IMR-90 (cell line): ENCODE measurements around the gene NLRC3. TPM values are rescaled to one million over a fixed set of nuclear protein-coding genes. Genes with fewer than 3 reads are reported as not detected.
A peak's percentile ranks its signal among the peaks of the same experiment; 100 is the strongest.

Experiments used
- ATAC-seq: fragments of 200-7000 bp; cut with Tn5 transposase; 2 replicates; pipeline ENCODE4 v1.9.1; 2020; ENCODE audit warnings: low read depth, mild to moderate bottlenecking, moderate library complexity
- BruUV-seq: library from RNA; stranded (reverse); fragments of 400-500 nt; replicated peaks from 2 replicates; lab custom pipeline; 2021; lab: Mats Ljungman, UMichigan
- CTCF ChIA-PET: fragments of 300-600 bp; formaldehyde crosslinking; extraction: SDS; loops from one replicate; lab custom pipeline; 2021; ENCODE audit warnings: antibody characterized with exemption; lab: Yijun Ruan, JAX
- POLR2A ChIA-PET: fragments of 300-600 bp; sonication (Branson Sonifier 250); formaldehyde crosslinking; loops from one replicate; lab custom pipeline; 2022; ENCODE audit warnings: antibody characterized with exemption; ENCODE audit not compliant: unreplicated experiment; lab: Charles Lee
- DNase-seq: peaks from one replicate; pipeline ENCODE4 v3.0.0; 2013
- H2AFZ ChIP-seq: replicated peaks from 2 replicates; pipeline ENCODE3; 2013; ENCODE audit warnings: low read length, mild to moderate bottlenecking; ENCODE audit not compliant: poor library complexity
- H2AK5ac ChIP-seq: 2 replicates; pipeline ENCODE4 v1.6.1; 2013; ENCODE audit warnings: low read depth, low read length, inconsistent platforms
- H2AK9ac ChIP-seq: replicated peaks from 2 replicates; pipeline ENCODE3; 2013; ENCODE audit warnings: mild to moderate bottlenecking, low read depth, low read length, moderate library complexity; ENCODE audit not compliant: poor library complexity
- H2BK120ac ChIP-seq: 2 replicates; pipeline ENCODE4 v1.6.1; 2013; ENCODE audit warnings: low read depth, low read length, inconsistent platforms
- H2BK15ac ChIP-seq: 3 replicates; pipeline ENCODE4 v1.6.1; 2013; ENCODE audit warnings: low read depth, low read length, inconsistent platforms
- H2BK20ac ChIP-seq: 2 replicates; pipeline ENCODE4 v1.6.1; 2013; ENCODE audit warnings: low read depth, mild to moderate bottlenecking, inconsistent platforms, low read length, moderate library complexity
- H2BK5ac ChIP-seq: 2 replicates; pipeline ENCODE4 v1.6.1; 2013; ENCODE audit warnings: mild to moderate bottlenecking, low read depth, low read length, inconsistent platforms; ENCODE audit not compliant: poor library complexity, severe bottlenecking
- H3K14ac ChIP-seq: replicated peaks from 2 replicates; pipeline ENCODE4 v1.6.1; 2013; ENCODE audit warnings: low read depth, low read length, inconsistent platforms
- H3K18ac ChIP-seq: 2 replicates; pipeline ENCODE4 v1.6.1; 2013; ENCODE audit warnings: low read depth, low read length, control low read depth
- H3K23ac ChIP-seq: 2 replicates; pipeline ENCODE4 v1.6.1; 2013; ENCODE audit warnings: low read depth, low read length, inconsistent platforms
- H3K27ac ChIP-seq: 2 replicates; pipeline ENCODE4 v1.5.1; 2013; ENCODE audit warnings: mild to moderate bottlenecking, control low read depth, low read length; ENCODE audit not compliant: insufficient read depth
- H3K27me3 ChIP-seq: 2 replicates; pipeline ENCODE4 v1.6.1; 2013; ENCODE audit warnings: low read length; ENCODE audit not compliant: control insufficient read depth, insufficient read depth
- H3K36me3 ChIP-seq: 2 replicates; pipeline ENCODE4 v1.6.1; 2013; ENCODE audit warnings: low read length, mixed read lengths; ENCODE audit not compliant: control insufficient read depth, insufficient read depth
- H3K4ac ChIP-seq: 2 replicates; pipeline ENCODE4 v1.6.1; 2013; ENCODE audit warnings: low read depth, low read length, inconsistent platforms
- H3K4me1 ChIP-seq: 2 replicates; pipeline ENCODE4 v1.6.1; 2013; ENCODE audit warnings: low read length, mixed read lengths; ENCODE audit not compliant: control insufficient read depth, insufficient read depth
- H3K4me2 ChIP-seq: 2 replicates; pipeline ENCODE4 v1.6.1; 2013; ENCODE audit warnings: low read depth, mild to moderate bottlenecking, control low read depth, low read length, moderate library complexity
- H3K4me3 ChIP-seq: 2 replicates; pipeline ENCODE4 v1.5.1; 2013; ENCODE audit warnings: low read depth, mild to moderate bottlenecking, control low read depth, low read length, moderate library complexity; ENCODE audit not compliant: insufficient read depth
- H3K56ac ChIP-seq: 2 replicates; pipeline ENCODE4 v1.6.1; 2013; ENCODE audit warnings: low read length, inconsistent platforms; ENCODE audit not compliant: insufficient read depth; ENCODE audit errors: extremely low read depth
- H3K79me1 ChIP-seq, 2 experiments: 2 replicates each; pipeline ENCODE4 v1.6.1; 2013; ENCODE audit warnings: low read length in 2 of 2, inconsistent platforms in 1 of 2, low read depth in 1 of 2
- H3K9ac ChIP-seq: 2 replicates; pipeline ENCODE4 v1.6.1; 2013; ENCODE audit warnings: low read depth, low read length, control low read depth
- H3K9me1 ChIP-seq: 2 replicates; pipeline ENCODE4 v1.6.1; 2013; ENCODE audit warnings: low read length, inconsistent platforms; ENCODE audit not compliant: insufficient read depth
- H3K9me3 ChIP-seq: 2 replicates; pipeline ENCODE4 v1.6.1; 2013; ENCODE audit warnings: low read length; ENCODE audit not compliant: control insufficient read depth, insufficient read depth
- H4K20me1 ChIP-seq: 2 replicates; pipeline ENCODE4 v1.6.1; 2013; ENCODE audit warnings: low read length, inconsistent platforms; ENCODE audit not compliant: insufficient read depth
- H4K5ac ChIP-seq: 2 replicates; pipeline ENCODE4 v1.6.1; 2013; ENCODE audit warnings: mild to moderate bottlenecking, low read depth, low read length, control low read depth
- H4K8ac ChIP-seq, 2 experiments: 2 replicates each; pipeline ENCODE4 v1.6.1; 2013; ENCODE audit warnings: low read depth in 2 of 2, low read length in 2 of 2, control low read depth in 1 of 2, inconsistent platforms in 1 of 2
- H4K91ac ChIP-seq: 2 replicates; pipeline ENCODE4 v1.6.1; 2013; ENCODE audit warnings: low read depth, low read length, inconsistent platforms; ENCODE audit not compliant: insufficient read depth
- BHLHE40 ChIP-seq: fragments of 150-350 bp; IDR thresholded peaks from 2 replicates; pipeline ENCODE4 v1.6.1; 2016; ENCODE audit warnings: mild to moderate bottlenecking, low read depth, low read length
- CEBPB ChIP-seq: IDR thresholded peaks from 2 replicates; pipeline ENCODE4 v1.6.1; 2012; ENCODE audit warnings: low read depth, low read length, improper control_type of control experiment
- CHD1 ChIP-seq: IDR thresholded peaks from 2 replicates; pipeline ENCODE4 v1.6.1; 2012; ENCODE audit warnings: low read depth, low read length, improper control_type of control experiment
- CTCF ChIP-seq: conservative IDR thresholded peaks from 2 replicates; pipeline ENCODE4 v1.5.1; 2012; ENCODE audit warnings: mild to moderate bottlenecking, low read depth, low read length, improper control_type of control experiment
- ELK1 ChIP-seq: fragments of 150-350 bp; IDR thresholded peaks from 2 replicates; pipeline ENCODE4 v1.6.1; 2016; ENCODE audit warnings: low read depth, mild to moderate bottlenecking, low read length, moderate library complexity, borderline replicate concordance
- FOS ChIP-seq: fragments of 150-350 bp; IDR thresholded peaks from 2 replicates; pipeline ENCODE4 v1.6.1; 2016; ENCODE audit warnings: low read depth, low read length
- MAZ ChIP-seq: IDR thresholded peaks from 2 replicates; pipeline ENCODE4 v1.6.1; 2012; ENCODE audit warnings: low read depth, mild to moderate bottlenecking, low read length, improper control_type of control experiment, moderate library complexity, borderline replicate concordance
- MXI1 ChIP-seq: IDR thresholded peaks from 2 replicates; pipeline ENCODE4 v1.6.1; 2012; ENCODE audit warnings: low read depth, mild to moderate bottlenecking, low read length, moderate library complexity, borderline replicate concordance
- USF2 ChIP-seq: fragments of 150-350 bp; IDR thresholded peaks from 2 replicates; pipeline ENCODE4 v1.6.1; 2017; ENCODE audit warnings: mild to moderate bottlenecking, antibody characterized with exemption, low read length, low read depth
- WGBS, 2 experiments: methylation state at CpG; one replicate each; pipeline versions ENCODE4 v1.1.5 to v1.1.7; 2013; ENCODE audit warnings: missing lambda C conversion rate in 2 of 2; ENCODE audit not compliant: insufficient read length in 1 of 2; ENCODE audit errors: extremely low coverage in 2 of 2; 5-methylcytosine and 5-hydroxymethylcytosine counted together
- dilution Hi-C: fragments of 300-500 bp; cut with HindIII; formaldehyde crosslinking; loops from one replicate; pipeline ENCODE4 v1.14.3; 2018; ENCODE audit warnings: low sequenced_read_pairs; ENCODE audit not compliant: unreplicated experiment
- in situ Hi-C: fragments of 300-500 bp; cut with MboI; formaldehyde crosslinking; loops from 3 replicates; pipeline ENCODE4 v1.14.3; 2019; ENCODE audit warnings: low sequenced_read_pairs, inconsistent platforms, mixed read lengths
- intact Hi-C: fragments of 100-400 bp; cut with micrococcal nuclease; formaldehyde crosslinking; loops from 2 replicates; pipeline ENCODE4 v1.10.0; 2022
- polyA plus RNA-seq, 3 experiments: library from polyadenylated mRNA; depleted of rRNA; stranded (reverse); fragments of >200 nt; gene quantifications; 2 replicates each; pipeline ENCODE4 v1.2.3, GENCODE V29; 2012; ENCODE audit warnings: low replicate concordance in 1 of 3
- total RNA-seq: library from RNA; depleted of rRNA; stranded (reverse); fragments of >200 nt; gene quantifications from 2 replicates; pipeline ENCODE4 v1.2.3, GENCODE V29; 2012

NLRC3 gene
- total and polyA plus RNA-seq, 2 of the 4 experiments (the other 2 are of a cell fraction): not detected

GRCh38 chr16:3534126-3534525, 43.1 kb downstream of the NLRC3 start:
- no peak overlapping the region for H3K14ac ChIP-seq
- H2AK9ac ChIP-seq: no peak overlapping the region
- no peaks in the 10 kb centered on the region for H3K9me3 ChIP-seq
- POLR2A ChIA-PET: interaction anchor here (0.6 kb wide), 1 partner anchor 85 kb away, joined by 4 read pairs; no protein-coding TSS in a partner anchor
- H4K20me1 ChIP-seq: peaks cover 7% of the 10 kb centered on the region; the same call in 1 of the 2 replicates
- no peak overlapping the region; the same call in 1 of the 2 replicates for H3K18ac ChIP-seq
- H3K23ac ChIP-seq: no peak overlapping the region
- 0 out of 2 replicates have a peak overlapping the region, but pooled peaks have one; percentile 13 for H2BK120ac ChIP-seq
- peak overlapping the region; percentile 45; the same call in 1 of the 2 replicates for H4K5ac ChIP-seq
- dilution Hi-C loops: no loop called here
- no peak overlapping the region for H2BK15ac ChIP-seq
- H3K36me3 ChIP-seq: peaks cover 28% of the 10 kb centered on the region
- 96% methylated on average over 8 of the region's 10 CpGs; no CpG with 5 or more reads in 1 of the 2 experiments for WGBS, 2 experiments
- DNase-seq (no peak), ATAC-seq (no peak)
- in situ Hi-C loops: no loop called here
- no peaks in the 10 kb centered on the region for H3K27me3 ChIP-seq
- no peak overlapping the region for H3K27ac ChIP-seq
- peaks cover 32% of the 10 kb centered on the region for H3K9me1 ChIP-seq
- no peak overlapping the region for H3K4me3 ChIP-seq
- no TSS peak for BruUV-seq
- peaks cover 20% of the 10 kb centered on the region for H3K4me1 ChIP-seq
- H2AK5ac ChIP-seq: peak overlapping the region; percentile 66; the same call in 1 of the 2 replicates
- no peak overlapping the region for H4K8ac ChIP-seq
- H3K9ac ChIP-seq: no peak overlapping the region
- H3K56ac ChIP-seq: no peak overlapping the region
- no peak overlapping the region for H4K91ac ChIP-seq
- no peak overlapping the region for H2AFZ ChIP-seq
- peak overlapping the region; percentile 31 for H2BK5ac ChIP-seq
- 0 out of 4 replicates have a peak, but pooled peaks cover 0 to 8% of the 10 kb centered on the region in 2 experiments for H3K79me1 ChIP-seq
- H3K4ac ChIP-seq: no peak overlapping the region
- peak overlapping the region; percentile 70; the same call in 1 of the 2 replicates for H2BK20ac ChIP-seq
- TF ChIP-seq CEBPB (no peak), MAZ (no peak), CHD1 (no peak), FOS (no peak), ELK1 (no peak), CTCF (no peak), MXI1 (no peak), USF2 (no peak), BHLHE40 (no peak)
- H3K4me2 ChIP-seq: no peak overlapping the region
- CTCF ChIA-PET: no interaction called here
- intact Hi-C loops: no loop called here
